Tibial artery (tissue), 4 donors: ENCODE data around the gene SGCE.

Source experiments
- DNase-seq, 2 donors: peaks; one replicate each; pipeline ENCODE4 v3.0.0-alpha.2; 2019
- H3K27ac ChIP-seq, 2 donors: fragments of 200-600 bp; sonication (generic) in 1 of 2; 1 replicate in 1 of 2; 2 replicates in 1 of 2; pipeline ENCODE4 v1.5.1; 2018 to 2019; ENCODE audit warnings: mild to moderate bottlenecking in 1 of 2
- H3K27me3 ChIP-seq, 2 donors: fragments of 200-600 bp; sonication (generic) in 1 of 2; one replicate each; pipeline versions ENCODE4 v1.5.1 to v1.6.0; 2016 to 2019
- H3K36me3 ChIP-seq, 3 donors: fragments of 200-600 bp; sonication (generic) in 2 of 3; one replicate each; pipeline ENCODE4 v1.5.1; 2016 to 2019; ENCODE audit warnings: mild to moderate bottlenecking in 2 of 3
- H3K4me1 ChIP-seq, 4 donors: fragments of 200-600 bp; sonication (generic) in 2 of 4; 1 replicate in 3 of 4; 2 replicates in 1 of 4; pipeline ENCODE4 v1.5.1; 2016 to 2019
- H3K4me3 ChIP-seq, 2 donors: fragments of 200-600 bp; sonication (generic) in 1 of 2; 1 replicate in 1 of 2; 2 replicates in 1 of 2; pipeline ENCODE4 v1.5.1; 2018 to 2019; ENCODE audit warnings: mild to moderate bottlenecking in 2 of 2
- H3K9me3 ChIP-seq, 3 donors: fragments of 200-600 bp; sonication (generic) in 1 of 3; one replicate each; pipeline ENCODE4 v1.5.1; 2016 to 2019
- intact Hi-C: fragments of 100-400 bp; cut with DNase I; formaldehyde crosslinking; loops from one replicate; pipeline ENCODE4 v1.15.0; 2023; ENCODE audit warnings: low total_unique reads
- TF ChIP-seq, protein P1 (sequence below), 2 experiments: fragments of 200-600 bp in 1 of 2; fragments of 450-650 bp in 1 of 2; IDR thresholded peaks; one replicate each; pipeline ENCODE4 v1.5.1; 2017 to 2019; ENCODE audit warnings: antibody characterized with exemption in 2 of 2, mild to moderate bottlenecking in 1 of 2, moderate library complexity in 1 of 2

SGCE gene

DNA sequence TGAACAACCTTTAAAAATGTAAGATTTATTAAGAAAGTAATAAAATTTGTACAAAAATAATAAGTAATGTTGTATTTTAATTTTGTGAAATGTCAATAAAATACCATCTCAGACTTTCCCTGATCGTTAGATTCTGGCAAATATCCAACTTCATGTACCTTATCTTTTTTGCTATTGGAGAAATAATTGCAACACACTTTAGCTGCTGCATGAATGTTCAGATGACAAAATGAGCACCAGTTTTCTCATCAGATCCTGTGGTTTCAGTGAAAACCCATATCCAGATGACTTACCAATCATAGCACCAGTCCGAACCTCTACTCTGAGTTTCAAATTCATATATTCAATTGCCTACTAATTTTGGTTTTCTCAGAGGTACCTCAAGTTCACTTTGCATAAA is 76.5 kb downstream of the SGCE start:
- TF ChIP-seq, protein P1, sequence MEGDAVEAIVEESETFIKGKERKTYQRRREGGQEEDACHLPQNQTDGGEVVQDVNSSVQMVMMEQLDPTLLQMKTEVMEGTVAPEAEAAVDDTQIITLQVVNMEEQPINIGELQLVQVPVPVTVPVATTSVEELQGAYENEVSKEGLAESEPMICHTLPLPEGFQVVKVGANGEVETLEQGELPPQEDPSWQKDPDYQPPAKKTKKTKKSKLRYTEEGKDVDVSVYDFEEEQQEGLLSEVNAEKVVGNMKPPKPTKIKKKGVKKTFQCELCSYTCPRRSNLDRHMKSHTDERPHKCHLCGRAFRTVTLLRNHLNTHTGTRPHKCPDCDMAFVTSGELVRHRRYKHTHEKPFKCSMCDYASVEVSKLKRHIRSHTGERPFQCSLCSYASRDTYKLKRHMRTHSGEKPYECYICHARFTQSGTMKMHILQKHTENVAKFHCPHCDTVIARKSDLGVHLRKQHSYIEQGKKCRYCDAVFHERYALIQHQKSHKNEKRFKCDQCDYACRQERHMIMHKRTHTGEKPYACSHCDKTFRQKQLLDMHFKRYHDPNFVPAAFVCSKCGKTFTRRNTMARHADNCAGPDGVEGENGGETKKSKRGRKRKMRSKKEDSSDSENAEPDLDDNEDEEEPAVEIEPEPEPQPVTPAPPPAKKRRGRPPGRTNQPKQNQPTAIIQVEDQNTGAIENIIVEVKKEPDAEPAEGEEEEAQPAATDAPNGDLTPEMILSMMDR (IDR thresholded peaks at IDR 0.05) = no peak
- Histone ChIP-seq H3K27ac (no peak overlapping the region), H3K27me3 (no peaks in the 10 kb centered on the region), H3K4me1 (no peaks in the 10 kb centered on the region), H3K36me3 (peaks cover 5 to 24% (median 14%) of the 10 kb centered on the region in 3 donors), H3K4me3 (no peak overlapping the region), H3K9me3 (peaks cover 0 to 22% (median 18%) of the 10 kb centered on the region in 3 donors)
- no peak for DNase-seq
- intact Hi-C loops = no loop called here

DNA sequence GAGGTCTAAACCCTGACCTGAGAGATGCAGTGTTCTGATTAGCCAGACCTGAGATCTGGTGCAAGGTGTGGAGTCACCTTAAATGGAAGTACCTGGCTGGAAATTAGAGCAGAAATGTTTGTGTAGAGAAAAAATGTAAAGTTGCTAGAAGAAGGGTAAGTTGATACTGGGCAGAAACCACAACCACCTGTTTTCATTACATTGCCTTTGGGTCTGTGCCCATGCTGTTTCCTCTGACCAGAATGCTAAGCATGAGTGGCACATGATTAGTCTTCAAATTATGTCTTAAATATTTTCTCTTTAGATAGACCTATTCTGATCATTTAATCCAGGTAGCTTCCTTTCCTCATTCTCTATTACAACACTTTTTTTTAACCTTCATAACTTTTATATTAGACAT is 77.3 kb downstream of the SGCE start:
- intact Hi-C loops = no loop called here
- Histone ChIP-seq H3K4me3 (no peak overlapping the region), H3K27ac (no peak overlapping the region), H3K27me3 (no peaks in the 10 kb centered on the region), H3K36me3 (peaks cover 9 to 24% (median 14%) of the 10 kb centered on the region in 3 donors), H3K9me3 (peaks cover 0 to 29% (median 19%) of the 10 kb centered on the region in 3 donors), H3K4me1 (no peaks in the 10 kb centered on the region)
- DNase-seq = no peak
- TF ChIP-seq, protein P1 (IDR thresholded peaks at IDR 0.05) = no peak

DNA sequence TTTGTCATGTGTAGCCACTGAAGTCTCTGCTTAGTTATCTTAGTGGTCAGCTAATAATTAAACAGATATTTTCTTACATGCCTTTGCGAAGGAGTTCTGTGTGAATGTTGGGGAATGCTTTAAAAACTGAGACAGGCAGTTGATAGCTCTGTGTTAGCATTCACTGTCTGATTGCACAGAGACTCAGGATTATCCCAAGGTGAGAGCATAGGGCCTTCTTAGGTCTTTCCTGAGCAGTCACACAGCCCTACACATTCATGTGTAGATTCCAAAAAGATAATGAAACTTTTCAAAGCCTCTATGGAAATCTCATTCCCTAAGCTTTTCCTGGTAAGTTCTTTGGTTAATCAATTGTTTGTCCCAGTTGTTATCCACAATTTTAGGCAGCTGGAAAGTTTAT is 78.6 kb downstream of the SGCE start:
- Histone ChIP-seq H3K4me1 (no peaks in the 10 kb centered on the region), H3K9me3 (peaks cover 0 to 32% (median 19%) of the 10 kb centered on the region in 3 donors), H3K27me3 (no peaks in the 10 kb centered on the region), H3K4me3 (no peak overlapping the region), H3K36me3 (peaks cover 9 to 24% (median 14%) of the 10 kb centered on the region in 3 donors), H3K27ac (no peak overlapping the region)
- TF ChIP-seq, protein P1 (IDR thresholded peaks at IDR 0.05) = no peak
- no peak for DNase-seq
- intact Hi-C loops = no loop called here

DNA sequence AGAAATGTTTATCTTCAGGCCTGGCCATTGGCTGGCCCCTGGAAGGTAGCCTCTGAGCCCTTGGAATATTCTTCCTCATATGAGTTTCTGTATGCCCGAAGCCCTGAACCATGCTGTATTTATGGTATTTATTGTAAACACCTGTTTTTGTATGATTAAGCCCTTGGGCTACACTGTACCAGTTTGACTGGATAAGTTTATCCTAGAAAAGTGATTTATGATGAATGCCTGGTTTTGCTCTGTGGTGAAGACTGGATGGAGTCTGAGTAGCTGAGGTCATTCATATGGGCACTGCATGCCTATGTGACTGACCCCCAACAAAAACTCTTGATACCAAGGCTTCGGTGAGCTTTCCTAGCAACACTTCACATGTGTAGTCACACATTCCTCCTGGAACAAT is 79.6 kb downstream of the SGCE start:
- DNase-seq = no peak
- H3K27me3 ChIP-seq = no peaks in the 10 kb centered on the region
- H3K4me3 ChIP-seq = no peak overlapping the region
- no peak overlapping the region for H3K27ac ChIP-seq
- TF ChIP-seq, protein P1 (IDR thresholded peaks at IDR 0.05) = no peak
- intact Hi-C loops = no loop called here
- peaks cover 0 to 37% (median 19%) of the 10 kb centered on the region in 3 donors for H3K9me3 ChIP-seq
- peaks cover 9 to 24% (median 16%) of the 10 kb centered on the region in 3 donors for H3K36me3 ChIP-seq
- H3K4me1 ChIP-seq = no peaks in the 10 kb centered on the region

DNA sequence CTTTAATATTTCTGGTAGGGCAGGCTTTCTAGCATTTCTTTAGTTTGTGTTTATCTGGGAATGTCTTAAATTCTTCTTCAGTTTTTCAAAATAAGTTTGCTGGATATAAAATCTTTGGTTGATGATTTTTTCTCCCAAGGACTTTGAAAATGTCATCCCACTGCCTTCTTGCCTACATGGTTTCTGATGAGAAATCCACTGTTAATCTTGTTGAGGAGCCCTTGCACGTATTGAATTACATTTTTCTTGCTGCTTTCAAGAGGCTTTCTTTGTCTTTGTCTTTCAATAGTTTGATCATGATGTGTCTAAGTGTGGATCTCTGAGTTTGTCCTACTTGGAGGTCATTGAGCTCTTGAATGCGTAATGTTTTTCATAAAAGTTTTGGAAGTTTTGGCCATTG is 80.3 kb downstream of the SGCE start:
- Histone ChIP-seq H3K9me3 (peaks cover 0 to 37% (median 19%) of the 10 kb centered on the region in 3 donors), H3K36me3 (peaks cover 11 to 24% (median 21%) of the 10 kb centered on the region in 3 donors), H3K27ac (no peak overlapping the region), H3K4me1 (no peaks in the 10 kb centered on the region), H3K27me3 (no peaks in the 10 kb centered on the region), H3K4me3 (no peak overlapping the region)
- TF ChIP-seq, protein P1 (IDR thresholded peaks at IDR 0.05) = no peak
- intact Hi-C loops = no loop called here
- DNase-seq = no peak

DNA sequence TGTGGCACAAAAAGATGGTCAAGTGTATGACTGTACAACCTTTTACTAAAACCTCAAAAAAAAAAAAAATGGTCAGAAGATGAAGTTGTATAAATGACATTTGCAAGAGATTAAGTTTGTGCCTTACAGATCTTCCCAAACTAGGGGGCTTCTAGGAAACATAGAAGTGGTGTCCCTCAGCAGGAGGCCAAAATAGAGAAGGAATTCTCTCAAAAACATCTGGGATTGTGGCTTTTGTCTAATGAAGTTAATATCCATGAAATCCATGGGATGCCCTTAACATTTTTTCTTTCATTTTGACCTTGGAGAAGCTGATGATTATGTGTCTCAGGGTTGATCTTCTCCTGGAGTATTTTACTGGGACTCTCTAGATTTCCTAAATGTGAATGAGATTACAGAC is 84.1 kb downstream of the SGCE start:
- Histone ChIP-seq H3K4me1 (no peaks in the 10 kb centered on the region), H3K27ac (no peak overlapping the region), H3K36me3 (peaks cover 15 to 19% (median 17%) of the 10 kb centered on the region in 3 donors), H3K27me3 (no peaks in the 10 kb centered on the region), H3K9me3 (peaks cover 0 to 37% (median 19%) of the 10 kb centered on the region in 3 donors), H3K4me3 (no peak overlapping the region)
- no peak for DNase-seq
- TF ChIP-seq, protein P1 (IDR thresholded peaks at IDR 0.05) = no peak
- intact Hi-C loops = no loop called here
